ENCODE data around the gene SH3RF2.

The SH3RF2 gene

DNA sequence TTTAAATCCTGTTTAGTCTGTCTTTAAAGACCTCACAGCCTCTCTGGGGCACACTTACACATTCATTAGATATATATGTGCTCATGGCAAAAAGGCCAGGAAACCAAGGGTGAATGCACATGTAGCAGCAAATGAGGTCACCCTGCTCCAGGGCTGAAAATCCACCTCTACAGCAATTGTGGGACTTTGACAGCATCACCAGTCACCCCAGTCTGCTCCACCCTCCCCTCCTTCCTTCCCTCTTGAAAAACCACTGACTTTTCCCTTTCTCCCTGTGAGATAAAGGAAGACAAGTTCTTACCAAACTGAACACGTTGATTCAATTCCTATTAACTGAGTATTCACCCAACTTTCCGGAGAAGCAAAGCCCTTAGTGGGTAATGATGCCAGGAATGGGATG is 15.2 kb upstream of the SH3RF2 start:
- DNase-seq: no peak

DNA sequence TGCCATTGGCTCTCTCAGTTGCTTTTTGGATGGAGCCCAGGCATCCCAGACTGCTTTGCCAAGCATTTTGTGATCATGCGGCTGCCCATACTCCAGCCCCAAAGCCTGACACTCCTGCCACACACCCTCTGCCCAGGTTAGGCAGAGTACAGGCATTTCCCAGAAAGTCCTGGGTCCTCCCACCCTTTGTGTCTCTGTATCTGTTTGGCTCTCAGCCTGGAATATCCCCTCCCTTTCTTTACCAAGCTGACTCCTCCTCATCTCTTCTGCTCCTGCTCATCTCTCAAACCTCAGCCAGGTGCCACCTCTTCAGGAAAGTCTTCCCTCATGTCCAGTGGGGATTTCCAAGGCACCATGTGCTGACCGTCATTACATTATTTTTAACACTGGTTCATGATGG is 14.3 kb upstream of the SH3RF2 start:
- DNase-seq: no peak

DNA sequence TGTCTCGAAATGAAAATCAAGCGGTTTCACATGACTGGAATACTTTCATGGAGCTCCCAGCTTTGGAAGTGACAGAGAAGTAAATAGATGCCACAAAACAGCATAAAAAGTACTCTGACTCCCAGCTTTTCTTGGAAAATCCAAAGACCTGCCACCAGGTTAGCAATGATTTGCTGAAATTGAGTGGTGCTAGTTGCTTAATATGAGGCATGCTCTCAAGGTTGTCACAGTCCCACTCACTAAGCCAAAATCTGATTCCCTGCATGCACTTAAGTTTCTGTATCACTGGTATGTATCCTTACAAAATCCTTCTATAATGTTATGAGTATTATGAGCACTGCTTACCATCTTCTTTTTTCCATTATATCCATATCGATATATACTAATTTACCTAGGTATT is 13.0 kb upstream of the SH3RF2 start:
- DNase-seq: no peak

DNA sequence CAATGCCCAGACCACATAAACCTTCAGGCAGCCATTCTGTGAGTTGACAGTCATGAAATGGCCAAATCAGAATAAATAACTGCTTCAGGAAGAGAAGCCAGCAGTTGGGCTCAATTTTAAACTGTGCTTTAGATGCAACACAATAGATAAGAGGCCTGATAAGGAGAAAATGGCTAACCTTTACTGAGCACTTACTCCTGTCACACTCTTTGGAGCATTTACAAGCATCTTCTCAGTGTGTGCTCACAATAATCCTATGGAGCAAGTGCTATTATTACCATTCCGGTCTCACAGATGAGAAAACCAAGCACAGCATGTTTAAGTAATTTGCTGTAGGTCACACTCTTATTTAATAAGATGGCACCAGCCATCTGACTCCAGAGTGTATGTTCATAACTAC is 11.5 kb upstream of the SH3RF2 start:
- no peak for DNase-seq

DNA sequence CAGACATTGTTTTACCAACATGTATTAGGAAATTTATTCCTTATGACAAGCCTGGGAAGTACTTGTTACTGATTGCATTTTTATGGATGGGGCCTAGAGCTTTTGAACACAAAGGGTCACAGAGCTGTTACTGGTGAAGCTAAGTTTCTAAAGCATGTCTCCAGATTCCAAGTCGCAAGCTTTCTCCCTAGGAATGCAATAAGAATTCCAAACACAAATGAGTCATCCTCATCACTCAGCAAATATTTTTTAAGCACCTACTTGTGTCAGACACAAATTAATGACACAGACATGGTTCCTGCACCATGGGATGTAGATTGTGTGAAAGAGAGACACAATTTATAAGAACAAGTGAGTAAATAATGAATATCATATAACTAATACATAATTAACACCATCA is 11.0 kb upstream of the SH3RF2 start:
- DNase-seq: no peak

DNA sequence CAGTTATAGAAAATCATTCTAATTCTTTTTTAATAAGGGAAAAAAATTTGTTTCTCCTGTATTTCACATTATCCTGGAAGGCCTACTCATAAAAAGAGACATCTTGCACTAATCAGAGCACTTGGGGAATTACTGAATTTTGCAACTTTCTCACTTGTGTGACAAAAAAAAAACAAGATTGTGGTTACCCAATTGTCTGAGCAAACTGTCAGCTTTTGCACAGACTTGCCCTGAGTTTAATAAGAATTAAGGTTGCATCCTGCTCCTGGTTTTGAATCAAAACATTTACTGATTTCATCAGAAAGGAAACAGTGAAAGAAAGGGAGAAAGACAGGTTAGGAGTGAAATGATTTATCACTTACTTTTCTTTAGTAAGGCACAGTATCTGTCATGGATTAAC is 10.6 kb upstream of the SH3RF2 start:
- DNase-seq: no peak

DNA sequence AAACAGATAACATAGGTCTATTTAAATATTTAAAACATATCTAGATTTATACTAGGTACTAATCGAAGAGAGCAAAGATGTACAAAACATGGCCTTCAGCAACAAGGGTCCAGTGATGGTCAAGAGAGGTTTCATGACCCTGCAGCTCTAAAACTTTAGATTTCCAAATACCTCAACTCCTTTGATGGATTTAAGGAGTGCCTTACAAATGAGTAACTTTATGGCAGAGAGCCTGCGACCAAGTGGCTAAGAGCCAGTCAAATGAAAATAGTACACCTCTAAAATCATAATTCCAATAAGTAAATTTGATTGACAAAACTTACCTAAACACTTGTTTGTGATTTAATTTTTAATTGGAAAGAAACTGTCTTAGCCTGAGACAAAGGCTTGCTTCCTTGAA is 4.7 kb upstream of the SH3RF2 start:
- DNase-seq: no peak

DNA sequence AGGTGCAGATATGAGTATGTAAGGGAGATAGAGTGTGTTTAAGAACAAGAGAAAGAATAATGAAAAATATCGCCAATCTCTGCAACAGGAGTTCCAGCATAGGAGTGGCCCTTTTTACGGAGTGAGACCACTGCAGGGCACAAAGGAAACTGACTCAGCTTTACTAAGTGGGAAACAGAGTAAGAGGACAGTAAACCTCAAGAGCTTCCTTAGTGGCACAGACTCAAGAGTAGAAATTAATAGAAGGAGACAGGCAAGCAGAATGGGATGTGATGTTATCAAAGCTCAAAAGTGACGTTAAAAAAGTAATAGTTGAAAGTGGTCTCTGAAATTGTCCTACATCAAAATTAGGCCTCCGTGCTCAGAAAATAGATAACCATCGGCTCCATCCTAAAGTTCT is 2.1 kb upstream of the SH3RF2 start:
- DNase-seq: no peak

DNA sequence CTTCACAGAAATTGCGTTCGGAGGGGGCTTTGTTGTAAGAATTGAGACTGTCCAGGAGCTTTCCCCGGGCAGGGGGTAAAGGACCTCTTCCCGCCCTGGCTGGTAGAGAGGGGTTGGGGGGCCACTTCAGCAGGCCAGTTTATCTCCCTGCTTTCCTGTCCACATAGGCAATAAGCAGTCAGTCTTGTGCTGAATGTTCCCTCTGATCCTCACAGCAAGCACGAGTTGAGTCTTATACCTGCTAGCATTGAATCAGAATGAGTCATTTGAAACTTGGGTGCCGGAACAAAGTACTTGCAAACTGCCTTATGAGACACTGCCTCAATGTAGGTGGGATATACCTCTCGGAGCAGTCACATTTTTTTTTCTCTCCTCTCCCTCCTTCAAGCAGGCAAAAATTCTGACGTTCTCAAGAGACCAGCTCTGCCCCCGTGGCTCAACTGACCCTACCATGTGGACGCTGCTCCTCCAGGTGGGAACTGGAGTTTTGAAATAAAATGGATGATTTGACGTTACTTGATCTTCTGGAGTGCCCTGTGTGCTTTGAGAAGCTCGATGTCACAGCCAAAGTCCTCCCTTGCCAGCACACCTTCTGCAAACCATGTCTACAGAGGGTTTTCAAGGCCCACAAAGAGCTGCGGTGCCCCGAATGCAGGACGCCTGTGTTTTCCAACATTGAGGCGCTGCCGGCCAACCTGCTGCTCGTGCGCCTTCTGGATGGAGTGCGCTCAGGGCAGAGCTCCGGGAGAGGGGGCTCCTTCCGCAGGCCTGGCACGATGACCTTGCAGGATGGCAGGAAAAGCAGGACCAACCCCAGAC is 1.3 kb downstream of the SH3RF2 start:
- no peak for DNase-seq

DNA sequence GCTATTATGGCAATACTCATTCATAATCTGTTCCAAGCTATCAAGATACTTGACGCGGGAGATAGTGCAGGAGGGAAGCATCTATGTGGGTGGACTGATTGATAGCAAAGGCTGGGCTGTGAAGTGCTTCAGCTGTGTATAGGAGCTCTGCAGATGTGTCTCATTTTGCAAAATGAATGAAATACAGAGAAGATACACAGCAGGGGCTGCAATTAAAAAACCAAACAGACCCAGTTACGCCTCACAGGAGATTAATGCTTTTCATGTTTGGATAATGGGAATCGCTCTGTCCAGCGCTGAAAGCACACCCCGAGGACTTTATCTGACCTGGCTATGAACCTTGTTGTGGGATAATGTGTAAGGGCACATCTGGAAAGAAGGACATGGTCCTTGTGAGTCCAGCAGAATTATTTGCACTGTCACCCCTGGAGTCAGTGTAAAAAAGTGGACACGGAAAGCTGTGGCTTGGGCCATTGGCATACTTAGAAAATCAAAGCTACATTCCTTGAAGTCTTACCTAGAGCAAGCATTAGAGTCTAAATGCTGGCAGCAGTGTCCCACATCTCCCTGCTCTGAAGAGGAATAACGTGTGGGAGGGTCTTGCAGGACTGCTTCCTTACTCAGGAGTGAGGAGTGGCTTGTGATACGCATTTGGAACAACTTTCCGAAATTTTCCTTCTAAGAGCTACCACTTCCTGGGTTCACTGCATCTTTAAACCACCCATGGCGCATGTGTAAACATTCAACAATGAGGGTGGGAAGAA is 2.6 kb downstream of the SH3RF2 start:
- no peak for DNase-seq

DNA sequence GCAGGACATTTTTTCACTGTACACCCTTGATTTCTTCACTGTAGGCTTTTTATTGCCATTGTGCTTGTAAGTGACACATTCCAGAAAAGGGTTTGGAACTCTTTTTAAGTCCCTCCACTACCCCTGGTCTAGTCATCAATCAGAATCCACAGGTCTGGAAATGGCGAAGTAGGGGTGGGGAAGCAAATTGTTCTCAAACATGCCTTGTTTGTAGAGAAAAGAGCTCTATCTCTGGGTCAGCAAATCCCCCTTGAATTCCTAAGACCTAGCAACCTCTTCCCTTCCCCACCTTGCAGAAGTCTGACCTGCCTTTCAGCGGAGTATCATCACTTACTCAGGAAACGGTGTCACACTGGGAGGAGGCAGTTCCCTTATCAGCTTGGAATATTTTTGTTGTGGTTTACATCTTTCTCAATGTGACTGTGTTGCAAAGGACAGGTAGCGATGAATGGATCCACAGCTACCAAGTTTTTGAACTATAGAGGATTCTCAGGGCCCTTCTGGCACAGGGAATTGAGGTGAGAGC is 3.2 kb downstream of the SH3RF2 start:
- no peak for DNase-seq

DNA sequence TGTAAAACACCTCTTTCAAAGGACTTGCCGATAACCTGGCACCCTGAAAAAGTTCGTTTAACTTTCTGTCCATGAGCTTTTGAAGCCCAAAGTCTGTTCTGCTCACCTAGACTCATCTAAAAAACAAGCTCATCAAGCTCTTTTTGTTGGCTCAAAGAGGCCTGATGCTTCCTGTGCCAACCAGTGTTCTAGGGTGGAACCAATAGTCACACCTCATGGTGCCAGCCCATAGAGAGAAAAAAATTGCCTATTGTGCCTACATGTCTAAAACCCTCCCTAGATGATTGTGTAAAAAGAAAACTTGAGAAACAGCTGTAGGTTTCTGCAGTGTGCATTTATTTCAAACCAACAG is 4.7 kb downstream of the SH3RF2 start:
- DNase-seq: no peak

DNA sequence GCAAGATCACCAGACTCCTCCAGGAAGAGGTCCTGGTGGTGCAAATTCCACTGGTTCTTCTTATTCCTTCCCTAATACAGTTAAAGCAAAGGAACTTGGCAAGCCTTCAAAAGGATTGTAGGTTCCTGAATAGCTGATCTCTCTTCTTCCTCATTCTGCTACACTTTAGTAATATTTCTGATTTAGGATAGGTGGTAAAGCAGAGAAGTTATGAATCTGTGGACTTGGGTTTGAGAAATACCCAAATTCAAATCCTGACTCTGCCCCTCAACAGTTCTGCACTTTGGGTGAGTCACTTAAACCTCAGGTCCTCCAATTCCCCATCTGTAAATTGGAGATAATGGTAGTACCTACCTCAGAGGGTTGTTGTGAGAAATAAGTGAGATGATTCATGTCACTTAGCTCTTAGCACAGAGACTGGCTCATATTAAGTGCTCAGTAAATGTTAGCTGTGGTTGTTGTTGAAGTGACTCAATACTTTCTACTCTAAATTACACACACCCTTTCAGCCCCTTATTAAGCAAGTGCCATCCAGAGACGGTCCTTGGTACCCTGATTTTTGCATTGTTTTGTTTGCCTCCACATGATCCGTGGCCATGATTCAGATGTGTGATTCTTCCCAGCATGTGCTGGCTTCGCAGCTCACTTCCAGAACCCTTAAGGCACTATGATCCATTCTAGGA is 5.2 kb downstream of the SH3RF2 start:
- no peak for DNase-seq

DNA sequence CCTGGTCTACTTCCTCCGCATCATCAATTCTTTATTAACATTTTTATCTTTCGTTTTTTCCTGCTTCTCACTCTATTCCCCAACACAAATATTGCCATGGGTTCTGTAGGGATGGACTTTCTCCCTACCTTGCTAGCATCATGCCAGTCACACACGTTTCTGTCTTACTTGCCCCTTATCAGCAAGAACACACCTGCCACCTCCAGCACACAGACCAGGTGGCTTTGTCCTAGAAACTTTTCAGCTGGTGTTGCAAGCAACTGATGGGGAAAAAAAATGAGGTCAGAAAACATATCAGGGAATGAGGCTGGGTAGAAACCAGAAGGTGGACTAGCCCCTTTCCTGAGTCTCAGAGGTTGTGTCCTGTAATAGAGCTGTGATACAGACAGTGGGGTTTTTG is 5.8 kb downstream of the SH3RF2 start:
- no peak for DNase-seq

DNA sequence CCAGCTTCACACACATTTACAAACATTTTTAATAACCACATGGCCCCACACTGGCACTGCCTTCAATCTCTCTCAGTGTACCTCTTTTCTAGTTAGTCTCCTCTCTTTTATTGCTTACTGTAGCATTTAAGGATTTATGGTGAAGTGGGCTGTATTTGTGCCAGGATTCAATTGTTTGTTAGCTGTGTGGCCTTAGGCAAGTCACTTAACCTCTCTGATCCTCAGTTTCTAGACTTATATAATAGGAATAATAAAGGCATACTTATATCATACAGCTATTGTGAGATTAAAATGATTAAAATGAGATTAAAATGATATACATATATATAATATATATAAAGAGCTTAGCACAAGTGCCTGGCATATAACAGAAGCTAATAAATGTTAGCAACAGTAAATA is 6.4 kb downstream of the SH3RF2 start:
- no peak for DNase-seq

DNA sequence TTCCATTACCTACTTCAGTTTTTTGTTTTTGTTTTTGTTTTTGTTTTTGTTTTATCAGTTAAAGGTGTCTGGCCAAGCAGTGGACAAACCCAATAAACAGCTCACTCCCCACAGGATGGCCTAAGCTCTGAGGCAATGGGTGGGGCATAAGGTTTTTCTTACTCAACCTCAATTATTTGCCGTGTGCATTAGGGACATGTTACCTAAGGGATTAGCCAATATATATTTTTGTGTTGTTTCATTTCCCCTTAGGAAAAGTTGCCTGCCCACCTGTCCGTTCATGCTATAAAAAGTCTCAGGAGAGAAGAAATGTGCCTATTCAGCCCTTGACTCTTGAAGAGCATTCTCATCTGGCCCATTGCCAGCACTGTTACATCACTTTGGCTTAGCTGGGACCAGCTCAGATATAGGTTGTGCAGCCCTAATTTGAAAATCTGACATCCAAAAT is 7.3 kb downstream of the SH3RF2 start:
- DNase-seq: no peak

DNA sequence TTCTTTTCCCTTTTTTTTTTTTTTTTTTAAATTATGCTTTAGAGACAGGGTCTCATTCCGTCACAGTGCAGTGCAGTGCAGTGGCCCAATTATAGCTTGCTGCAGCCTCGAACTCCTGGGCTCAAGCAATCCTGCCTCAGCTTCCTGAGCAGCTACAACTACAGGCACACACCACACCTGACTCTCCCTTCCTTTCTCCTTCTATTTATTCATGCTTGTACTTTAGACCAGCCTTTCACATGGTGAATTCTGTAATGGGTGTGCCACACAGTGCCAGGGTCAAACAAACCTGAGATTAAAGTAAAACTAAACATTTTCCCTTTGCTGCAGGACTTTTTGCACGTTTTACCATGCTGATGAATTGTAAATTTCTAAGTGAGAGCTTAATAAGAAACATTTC is 8.0 kb downstream of the SH3RF2 start:
- DNase-seq: no peak

DNA sequence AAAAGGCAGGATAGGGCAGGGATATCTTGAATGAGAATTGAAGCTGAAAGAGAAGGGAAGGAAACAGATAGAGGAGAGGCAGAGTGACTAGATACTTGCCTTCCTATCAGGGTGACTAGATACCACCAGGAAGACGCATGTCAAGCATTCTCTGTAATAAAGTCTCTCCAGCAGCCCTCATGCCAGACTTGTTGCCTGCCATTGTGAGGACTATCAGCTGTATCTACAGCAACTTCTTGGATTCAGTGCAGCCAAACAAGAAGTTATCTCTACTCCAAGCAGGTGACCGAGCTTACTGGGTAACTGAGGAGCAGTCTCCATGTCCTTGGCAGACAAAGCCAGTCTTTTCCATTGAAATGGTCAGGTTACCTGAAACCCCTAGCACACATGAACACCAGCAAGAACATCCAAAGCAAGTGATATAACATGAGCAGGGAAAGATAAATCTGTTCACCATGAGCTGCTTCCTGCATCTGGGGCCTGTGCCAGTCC is 9.3 kb downstream of the SH3RF2 start:
- DNase-seq: no peak

DNA sequence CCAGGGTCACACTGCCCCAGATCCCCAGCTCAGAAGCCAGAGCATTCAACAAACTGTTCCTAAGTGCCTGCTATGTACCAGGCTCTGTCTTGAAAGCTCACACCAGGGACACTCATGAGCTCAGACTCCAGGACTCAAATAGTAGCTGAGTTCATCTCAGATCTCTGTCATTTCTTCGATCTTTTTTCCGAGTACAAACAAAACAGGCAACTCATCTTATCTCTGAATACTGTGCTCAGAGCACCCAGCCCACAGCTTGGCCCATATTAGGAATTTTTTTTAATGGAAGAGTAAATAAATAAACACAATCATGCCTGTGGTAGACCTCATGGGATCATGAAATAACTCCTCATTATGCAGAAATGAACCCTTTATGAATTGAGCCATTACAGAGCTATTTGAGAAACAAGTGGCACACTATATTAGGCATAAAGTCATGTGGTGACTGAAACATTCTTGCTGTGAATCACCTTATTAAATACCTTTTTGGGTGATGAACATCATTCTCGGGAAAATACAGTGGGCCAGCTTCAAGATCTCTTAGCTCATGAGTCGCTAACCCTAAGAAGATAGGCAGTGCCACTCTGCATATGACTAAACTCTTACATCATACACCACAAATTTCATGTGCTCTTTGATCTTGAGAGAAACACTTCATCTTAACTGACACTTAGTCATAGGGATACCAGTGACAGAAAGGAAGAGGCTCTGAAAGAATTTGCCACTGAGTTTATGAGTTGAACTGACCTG is 9.9 kb downstream of the SH3RF2 start:
- no peak for DNase-seq

DNA sequence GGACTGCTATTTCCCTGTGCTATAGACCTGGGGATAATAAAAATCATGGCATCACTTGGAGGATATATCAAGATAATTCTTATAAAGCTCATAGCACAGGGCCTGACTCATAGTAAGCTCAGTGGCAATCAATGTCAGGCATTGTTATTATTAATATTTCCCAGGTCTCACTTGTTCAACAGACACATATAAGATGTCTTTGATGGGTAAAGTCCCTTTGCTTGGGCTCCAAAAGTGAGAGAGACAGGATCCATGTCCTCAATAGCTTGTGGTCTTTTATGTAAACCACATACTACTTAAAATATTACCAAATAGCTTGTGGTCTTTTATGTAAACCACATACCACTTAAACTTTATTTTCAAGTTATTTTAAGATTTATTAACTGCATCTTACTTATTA is 11.2 kb downstream of the SH3RF2 start:
- no peak for DNase-seq

DNA sequence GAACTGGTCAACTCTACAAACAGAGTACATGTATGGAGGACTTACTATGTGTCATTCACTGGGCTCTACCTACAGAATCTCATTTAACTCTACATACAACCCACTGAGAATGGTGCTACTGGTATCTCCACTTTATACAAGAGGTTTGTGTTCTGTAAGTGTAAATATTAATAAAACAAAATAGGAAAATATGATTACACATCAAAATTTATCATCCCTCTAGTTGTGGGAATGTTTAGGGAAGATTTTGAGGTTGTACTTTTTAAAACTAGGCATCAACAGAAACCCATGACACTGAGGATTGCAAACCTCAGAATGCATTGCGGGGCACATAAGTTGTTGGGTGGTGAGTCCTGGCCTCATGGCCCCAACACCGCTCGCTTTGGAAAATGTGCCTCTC is 11.7 kb downstream of the SH3RF2 start:
- DNase-seq: no peak

DNA sequence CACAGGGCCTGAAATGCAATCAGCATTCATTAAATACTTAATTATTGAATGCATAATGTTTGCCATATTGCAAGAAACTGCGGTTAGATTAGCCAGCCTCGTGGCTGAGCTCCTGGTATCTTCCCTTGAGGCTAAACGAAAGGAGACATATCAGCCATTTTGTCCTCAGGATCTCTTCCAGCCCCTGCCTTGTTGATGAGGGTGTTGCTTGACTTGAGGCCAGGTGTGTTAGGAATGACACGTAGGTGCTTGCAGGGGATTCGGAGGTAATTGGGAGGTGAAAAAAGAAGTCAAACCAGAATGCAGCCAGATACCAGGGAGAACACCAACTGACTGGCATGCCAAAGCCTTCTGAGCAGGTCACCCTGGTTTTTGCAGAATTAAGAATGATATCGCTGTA is 12.5 kb downstream of the SH3RF2 start:
- no peak for DNase-seq

DNA sequence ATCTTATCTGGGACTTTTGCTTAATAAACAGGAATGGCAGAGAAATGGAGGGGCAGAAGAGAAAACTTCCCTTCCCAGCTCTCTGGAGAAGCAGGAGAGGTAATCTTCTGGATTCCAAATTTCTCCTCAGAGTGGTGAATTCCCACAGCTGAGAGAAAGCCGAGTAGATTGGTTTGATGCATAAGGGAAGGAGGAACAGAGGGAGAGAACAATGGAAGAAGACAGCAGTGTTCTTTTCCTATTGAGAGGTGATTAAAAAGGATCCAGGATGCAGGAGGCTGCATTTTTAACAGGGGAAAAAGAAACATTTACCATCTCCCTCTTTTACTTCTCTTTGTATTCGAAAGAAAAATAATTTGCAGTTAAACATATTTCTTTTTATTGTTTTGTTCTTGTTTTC is 13.1 kb downstream of the SH3RF2 start:
- no peak for DNase-seq
